HepG2 (cell line): Measurements from ENCODE around the gene C9orf85.

ENCODE experiments used
- NFYB ChIP-seq: sonication (generic); formaldehyde crosslinking; IDR thresholded peaks from 2 replicates; pipeline ENCODE4 v1.4.0; 2020; ENCODE audit warnings: missing genetic modification reagents
- ZSCAN21 ChIP-seq: sonication (generic); formaldehyde crosslinking; IDR thresholded peaks from 2 replicates; pipeline ENCODE4 v1.8.0; 2022; ENCODE audit warnings: mild to moderate bottlenecking, missing genetic modification reagents, moderate library complexity, borderline replicate concordance

DNA sequence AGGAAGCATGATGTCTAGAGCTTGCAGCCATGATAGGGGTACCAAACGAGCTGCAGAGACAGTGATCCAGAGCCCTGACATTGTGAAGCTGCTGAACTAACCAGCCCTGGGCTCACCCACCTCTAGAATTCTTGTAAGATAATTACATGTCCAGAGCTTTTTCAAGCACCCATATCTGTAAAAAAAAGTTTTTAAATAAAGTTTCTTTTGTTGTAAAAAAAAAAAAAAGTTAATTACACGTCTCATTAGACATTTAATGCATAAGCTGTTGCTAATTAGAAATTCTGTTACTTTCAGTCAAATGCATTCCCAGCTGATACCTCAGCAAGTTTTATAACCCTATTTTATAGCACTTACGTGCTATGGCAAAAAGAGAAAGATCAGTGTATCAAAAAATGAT lies 65.6 kb downstream of the C9orf85 start:
- no peak for TF ChIP-seq ZSCAN21 (CRISPR knock-in tag)
- TF ChIP-seq NFYB (CRISPR knock-in tag) = no peak
